Astrocyte of the cerebellum (primary cell): ENCODE data around the gene IL17A.
"Not testable (repeated sequence)": the region's sequence is repeated elsewhere in the genome, so short reads cannot be mapped to it uniquely, and the experiment has no call there.

Experiments used
- DNase-seq: peaks from one replicate; pipeline ENCODE4 v3.0.0-alpha.2; 2011; ENCODE audit warnings: low read depth
- H3K4me3 ChIP-seq: 2 replicates; pipeline ENCODE4 v1.5.1; 2011; ENCODE audit warnings: mild to moderate bottlenecking, low read depth, low read length, moderate library complexity
- in situ Hi-C: cut with HindIII; loops from 2 replicates; pipeline ENCODE4 v1.10.0; 2017; ENCODE audit warnings: low sequenced_read_pairs
- TF ChIP-seq, protein P1 (sequence below): IDR thresholded peaks from 2 replicates; pipeline ENCODE4 v1.5.1; 2012; ENCODE audit warnings: low read length, low read depth, moderate library complexity, mild to moderate bottlenecking; ENCODE audit errors: missing control alignments

Gene IL17A

DNA sequence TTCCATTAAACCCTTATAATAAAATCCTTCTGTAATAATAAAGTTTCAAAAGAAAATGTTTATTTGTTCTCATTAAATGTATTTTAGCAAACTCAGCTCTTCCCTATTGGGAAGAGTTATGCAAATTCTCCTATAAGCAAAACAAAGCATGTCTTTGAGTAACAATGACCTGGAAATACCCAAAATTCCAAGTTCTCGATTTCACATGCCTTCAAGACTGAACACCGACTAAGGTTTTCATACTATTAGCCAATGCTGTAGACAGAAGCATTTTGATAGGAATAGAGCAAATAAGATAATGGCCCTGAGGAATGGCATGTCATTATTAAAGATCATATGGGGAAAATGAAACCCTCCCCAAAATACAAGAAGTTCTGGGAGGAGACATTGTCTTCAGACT lies 3.8 kb downstream of the IL17A start:
- no peak overlapping the region for H3K4me3 ChIP-seq
- TF ChIP-seq, protein P1, sequence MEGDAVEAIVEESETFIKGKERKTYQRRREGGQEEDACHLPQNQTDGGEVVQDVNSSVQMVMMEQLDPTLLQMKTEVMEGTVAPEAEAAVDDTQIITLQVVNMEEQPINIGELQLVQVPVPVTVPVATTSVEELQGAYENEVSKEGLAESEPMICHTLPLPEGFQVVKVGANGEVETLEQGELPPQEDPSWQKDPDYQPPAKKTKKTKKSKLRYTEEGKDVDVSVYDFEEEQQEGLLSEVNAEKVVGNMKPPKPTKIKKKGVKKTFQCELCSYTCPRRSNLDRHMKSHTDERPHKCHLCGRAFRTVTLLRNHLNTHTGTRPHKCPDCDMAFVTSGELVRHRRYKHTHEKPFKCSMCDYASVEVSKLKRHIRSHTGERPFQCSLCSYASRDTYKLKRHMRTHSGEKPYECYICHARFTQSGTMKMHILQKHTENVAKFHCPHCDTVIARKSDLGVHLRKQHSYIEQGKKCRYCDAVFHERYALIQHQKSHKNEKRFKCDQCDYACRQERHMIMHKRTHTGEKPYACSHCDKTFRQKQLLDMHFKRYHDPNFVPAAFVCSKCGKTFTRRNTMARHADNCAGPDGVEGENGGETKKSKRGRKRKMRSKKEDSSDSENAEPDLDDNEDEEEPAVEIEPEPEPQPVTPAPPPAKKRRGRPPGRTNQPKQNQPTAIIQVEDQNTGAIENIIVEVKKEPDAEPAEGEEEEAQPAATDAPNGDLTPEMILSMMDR = no peak
- in situ Hi-C loops = no loop called here
- no peak for DNase-seq

DNA sequence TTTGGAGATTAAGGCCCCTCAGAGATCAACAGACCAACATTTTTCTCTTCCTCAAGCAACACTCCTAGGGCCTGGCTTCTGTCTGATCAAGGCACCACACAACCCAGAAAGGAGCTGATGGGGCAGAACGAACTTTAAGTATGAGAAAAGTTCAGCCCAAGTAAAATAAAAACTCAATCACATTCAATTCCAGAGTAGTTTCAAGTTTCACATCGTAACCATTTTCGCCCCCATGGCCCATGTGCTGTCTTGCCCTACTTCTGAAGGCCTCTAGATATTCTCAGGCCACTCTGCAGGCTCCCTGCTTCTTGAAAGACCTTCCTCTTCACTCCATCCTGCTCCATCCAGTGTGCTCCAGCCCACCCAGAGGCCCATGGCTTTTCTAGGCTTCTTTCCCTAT lies 4.2 kb downstream of the IL17A start:
- TF ChIP-seq, protein P1 = no peak
- in situ Hi-C loops = no loop called here
- DNase-seq = no peak
- no peak overlapping the region for H3K4me3 ChIP-seq

DNA sequence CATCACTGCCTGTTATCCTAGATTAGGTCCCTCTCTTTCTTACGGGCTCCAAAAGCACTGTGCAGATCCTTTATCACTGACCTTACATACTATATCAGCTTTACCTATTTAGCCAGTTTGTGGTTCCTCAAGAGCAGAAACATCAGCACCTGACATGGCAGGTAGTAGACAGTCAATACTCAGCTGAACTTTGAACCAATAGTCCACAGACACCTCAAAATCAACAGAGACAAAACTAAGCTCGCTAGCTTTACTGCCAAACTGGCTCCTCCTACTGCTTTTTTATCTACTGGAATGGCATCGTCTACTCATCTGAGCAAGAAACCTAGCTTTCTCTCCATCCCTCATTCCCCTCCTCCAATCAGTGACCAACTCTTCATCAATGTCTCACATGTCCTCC lies 5.6 kb downstream of the IL17A start:
- TF ChIP-seq, protein P1 = no peak
- DNase-seq = no peak
- in situ Hi-C loops = no loop called here
- no peak overlapping the region for H3K4me3 ChIP-seq

DNA sequence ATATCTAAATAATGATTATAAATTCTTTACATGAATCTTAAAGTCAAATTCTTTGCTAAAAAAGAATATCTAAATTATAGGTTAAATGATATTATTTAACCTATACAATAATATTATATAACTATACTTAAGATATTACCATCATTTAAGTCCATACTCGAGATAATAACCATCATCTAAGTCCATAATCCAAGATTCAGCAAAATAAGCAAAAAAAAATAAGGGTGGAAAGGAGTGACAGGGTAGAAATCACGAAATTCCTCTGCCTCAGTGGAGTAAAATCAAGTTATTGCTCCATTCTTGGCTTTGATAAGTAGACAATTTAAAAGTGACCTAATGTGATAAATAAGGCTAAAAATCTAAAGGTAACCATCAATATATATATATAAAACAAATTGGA lies 9.7 kb downstream of the IL17A start:
- no peak overlapping the region for H3K4me3 ChIP-seq
- no peak for DNase-seq
- in situ Hi-C loops = no loop called here
- TF ChIP-seq, protein P1 = no peak

DNA sequence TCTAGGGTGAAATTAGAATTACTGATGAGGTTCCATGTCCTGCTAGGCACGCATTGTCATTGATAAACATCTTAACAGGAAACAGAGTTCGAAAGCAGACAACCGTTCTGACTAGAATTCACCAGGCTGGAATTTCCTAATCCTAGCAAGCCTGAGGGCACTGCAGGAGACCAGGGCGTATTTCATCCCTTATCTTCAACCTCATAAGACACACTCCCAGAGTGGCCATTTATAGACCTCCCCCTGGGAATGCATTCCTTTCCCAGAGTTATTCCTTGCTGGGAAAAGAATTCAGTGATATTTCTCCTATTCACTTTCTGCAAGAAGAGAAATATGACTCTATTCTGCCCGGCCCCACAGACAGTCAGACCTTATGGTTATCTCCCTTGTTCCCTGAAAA lies 13.9 kb downstream of the IL17A start:
- DNase-seq, H3K4me3 ChIP-seq: not testable (repeated sequence)

DNA sequence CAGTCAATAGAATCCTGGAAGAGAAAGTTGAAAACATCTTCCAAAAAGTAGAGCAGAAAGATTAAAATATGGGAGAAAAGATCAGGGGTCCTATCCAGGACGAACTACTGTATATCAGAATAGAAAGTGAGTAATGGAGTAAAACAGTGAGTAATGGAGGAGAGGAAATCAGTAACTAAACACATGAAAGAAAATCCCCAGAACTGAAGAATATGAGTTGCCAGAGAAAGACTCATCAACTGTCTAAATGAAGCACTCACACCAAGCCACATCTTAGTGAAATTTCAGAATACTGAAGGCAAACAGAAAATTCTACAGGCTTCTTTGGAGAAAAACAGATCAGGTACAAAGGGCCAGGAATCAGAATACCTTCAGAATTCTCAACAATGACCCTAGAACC lies 14.9 kb downstream of the IL17A start:
- in situ Hi-C loops = no loop called here

More for the DNA sequence above, 13.9 kb downstream of the IL17A start:
- in situ Hi-C loops = not testable (repeated sequence)

DNA sequence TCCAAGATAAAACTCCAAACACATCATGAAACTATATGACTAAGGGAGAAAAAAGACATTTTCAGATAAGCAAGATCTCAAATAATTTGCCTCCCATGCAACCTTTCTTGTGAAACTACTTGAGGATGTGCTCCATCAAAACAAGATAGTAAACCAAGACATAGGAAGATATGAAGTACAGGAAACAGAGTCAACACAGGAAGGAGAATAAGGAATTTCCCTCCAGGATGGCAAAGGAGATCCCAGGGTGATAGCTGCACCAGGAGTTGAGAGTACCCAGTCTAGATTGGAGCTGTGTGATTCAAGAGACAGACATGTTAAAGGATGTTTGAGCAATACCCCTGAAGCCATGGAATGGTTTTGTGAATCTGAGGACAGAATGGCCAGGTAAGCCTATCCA lies 15.3 kb downstream of the IL17A start:
- no peak overlapping the region for H3K4me3 ChIP-seq
- in situ Hi-C loops = no loop called here
- DNase-seq = no peak
- TF ChIP-seq, protein P1 = no peak

More for the DNA sequence above, 14.9 kb downstream of the IL17A start:
- DNase-seq = no peak
- no peak overlapping the region for H3K4me3 ChIP-seq
- TF ChIP-seq, protein P1 = no peak
